PC-9 (cell line): ENCODE measurements around the gene RPTOR. TPM values are rescaled to one million over a fixed set of nuclear protein-coding genes. Genes with fewer than 3 reads are reported as not detected.

Experiments
- BruUV-seq: library from RNA; stranded (reverse); fragments of 400-500 nt; replicated peaks from 2 replicates; lab custom pipeline; 2021; lab: Mats Ljungman, UMichigan
- CTCF ChIA-PET: fragments of 300-600 bp; sonication (Branson Sonifier 250); formaldehyde crosslinking; loops from one replicate; lab custom pipeline; 2022; ENCODE audit warnings: antibody characterized with exemption; lab: Charles Lee
- POLR2A ChIA-PET: fragments of 300-600 bp; sonication (Branson Sonifier 250); formaldehyde crosslinking; loops from one replicate; lab custom pipeline; 2022; ENCODE audit warnings: antibody characterized with exemption; ENCODE audit not compliant: unreplicated experiment; lab: Charles Lee
- DNase-seq, 2 experiments: peaks; one replicate each; pipeline versions ENCODE4 v3.0.0 to v3.0.0-alpha.2; 2015 to 2022; ENCODE audit warnings: mixed read lengths in 1 of 2
- H2AFZ ChIP-seq: fragments of 200-600 bp; sonication (generic); 2 replicates; pipeline ENCODE4 v1.8.1; 2017; ENCODE audit warnings: antibody characterized with exemption
- H3F3A ChIP-seq: fragments of 200-600 bp; sonication (generic); 2 replicates; pipeline ENCODE4 v1.8.1; 2017; ENCODE audit warnings: antibody characterized with exemption, mild to moderate bottlenecking, low read depth; ENCODE audit not compliant: insufficient read depth
- H3K27ac ChIP-seq: fragments of 200-600 bp; sonication (generic); 2 replicates; pipeline ENCODE4 v1.6.1; 2016; ENCODE audit warnings: mixed run types
- H3K27me3 ChIP-seq: fragments of 200-600 bp; sonication (generic); 2 replicates; pipeline ENCODE4 v1.6.1; 2016; ENCODE audit warnings: low read depth, mixed run types; ENCODE audit not compliant: insufficient read depth
- H3K36me3 ChIP-seq: fragments of 200-600 bp; sonication (generic); 2 replicates; pipeline ENCODE4 v1.6.1; 2016; ENCODE audit warnings: low read depth, mixed run types
- H3K4me1 ChIP-seq: fragments of 200-600 bp; sonication (generic); replicated peaks from 2 replicates; pipeline ENCODE4 v1.6.1; 2016; ENCODE audit warnings: mixed run types; ENCODE audit not compliant: insufficient read depth
- H3K4me2 ChIP-seq: fragments of 200-600 bp; sonication (generic); 2 replicates; pipeline ENCODE4 v1.6.1; 2017; ENCODE audit warnings: mixed run types
- H3K4me3 ChIP-seq: fragments of 200-600 bp; sonication (generic); 2 replicates; pipeline ENCODE4 v1.6.1; 2016; ENCODE audit warnings: mixed run types
- H3K79me2 ChIP-seq: fragments of 200-600 bp; sonication (generic); 2 replicates; pipeline ENCODE4 v1.6.1; 2017; ENCODE audit warnings: low read depth, mixed run types
- H3K9me2 ChIP-seq: fragments of 200-600 bp; sonication (generic); 2 replicates; pipeline ENCODE4 v1.8.1; 2017; ENCODE audit warnings: mild to moderate bottlenecking; ENCODE audit not compliant: insufficient read depth
- H3K9me3 ChIP-seq: fragments of 200-600 bp; sonication (generic); 2 replicates; pipeline ENCODE4 v1.8.1; 2016; ENCODE audit warnings: low read depth; ENCODE audit not compliant: insufficient read depth
- H4K20me1 ChIP-seq: fragments of 200-600 bp; sonication (generic); 2 replicates; pipeline ENCODE4 v1.8.1; 2017; ENCODE audit not compliant: insufficient read depth
- EZH2 ChIP-seq: fragments of 200-600 bp; sonication (generic); IDR thresholded peaks from 2 replicates; pipeline ENCODE4 v1.8.0; 2017; ENCODE audit warnings: antibody characterized with exemption, low read depth
- intact Hi-C: fragments of 100-400 bp; cut with micrococcal nuclease; formaldehyde crosslinking; loops from one replicate; pipeline ENCODE4 v1.10.0; 2022; ENCODE audit not compliant: unreplicated experiment
- total RNA-seq: library from RNA; stranded (reverse); gene quantifications from 2 replicates; pipeline ENCODE4 v1.2.3, GENCODE V29; 2021
- TF ChIP-seq, protein P1 (sequence below): fragments of 200-600 bp; sonication (generic); conservative IDR thresholded peaks from 2 replicates; pipeline ENCODE4 v1.6.1; 2017; ENCODE audit warnings: mixed run types, antibody characterized with exemption, mild to moderate bottlenecking, moderate library complexity

RPTOR gene
- total RNA-seq, 1 experiment from 2014 or later, result 50.8 TPM

DNA sequence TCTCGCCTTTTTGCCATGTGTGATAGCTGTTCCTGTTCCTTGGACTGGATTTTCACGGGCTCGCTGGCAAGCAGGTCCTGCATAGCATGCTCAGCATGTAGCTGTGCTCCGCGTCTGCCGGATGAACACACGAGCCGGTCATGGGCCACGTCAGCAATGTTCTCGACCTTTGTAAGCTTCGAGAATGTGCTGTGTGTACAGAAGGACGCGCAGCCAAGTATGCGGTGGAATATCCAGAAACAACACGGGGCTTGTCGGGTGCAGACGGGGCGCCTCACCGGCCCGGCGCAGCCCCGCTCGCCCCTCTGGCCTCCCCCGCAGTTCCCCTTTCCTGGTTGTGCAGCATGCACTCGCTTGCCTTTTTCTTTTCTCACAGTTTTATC lies 42.2 kb downstream of the RPTOR start:
- no TSS peak for BruUV-seq
- H3K36me3 ChIP-seq, result no peaks in the 10 kb centered on the region
- H3K4me1 ChIP-seq, result no peaks in the 10 kb centered on the region
- H3F3A ChIP-seq, result no peaks in the 10 kb centered on the region
- intact Hi-C loops, result no loop called here
- H3K27me3 ChIP-seq, result no peaks in the 10 kb centered on the region
- ChIA-PET CTCF (no interaction called here), POLR2A (no interaction called here)
- peaks cover 24% of the 10 kb centered on the region for H4K20me1 ChIP-seq
- H3K9me3 ChIP-seq, result no peaks in the 10 kb centered on the region
- TF ChIP-seq EZH2, result no peak
- TF ChIP-seq, protein P1, sequence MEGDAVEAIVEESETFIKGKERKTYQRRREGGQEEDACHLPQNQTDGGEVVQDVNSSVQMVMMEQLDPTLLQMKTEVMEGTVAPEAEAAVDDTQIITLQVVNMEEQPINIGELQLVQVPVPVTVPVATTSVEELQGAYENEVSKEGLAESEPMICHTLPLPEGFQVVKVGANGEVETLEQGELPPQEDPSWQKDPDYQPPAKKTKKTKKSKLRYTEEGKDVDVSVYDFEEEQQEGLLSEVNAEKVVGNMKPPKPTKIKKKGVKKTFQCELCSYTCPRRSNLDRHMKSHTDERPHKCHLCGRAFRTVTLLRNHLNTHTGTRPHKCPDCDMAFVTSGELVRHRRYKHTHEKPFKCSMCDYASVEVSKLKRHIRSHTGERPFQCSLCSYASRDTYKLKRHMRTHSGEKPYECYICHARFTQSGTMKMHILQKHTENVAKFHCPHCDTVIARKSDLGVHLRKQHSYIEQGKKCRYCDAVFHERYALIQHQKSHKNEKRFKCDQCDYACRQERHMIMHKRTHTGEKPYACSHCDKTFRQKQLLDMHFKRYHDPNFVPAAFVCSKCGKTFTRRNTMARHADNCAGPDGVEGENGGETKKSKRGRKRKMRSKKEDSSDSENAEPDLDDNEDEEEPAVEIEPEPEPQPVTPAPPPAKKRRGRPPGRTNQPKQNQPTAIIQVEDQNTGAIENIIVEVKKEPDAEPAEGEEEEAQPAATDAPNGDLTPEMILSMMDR, result no peak
- no peak overlapping the region for H3K4me3 ChIP-seq
- H3K4me2 ChIP-seq, result no peak overlapping the region
- H3K79me2 ChIP-seq, result peaks cover 45% of the 10 kb centered on the region
- DNase-seq, result no peak
- H3K27ac ChIP-seq, result no peak overlapping the region
- H3K9me2 ChIP-seq, result no peaks in the 10 kb centered on the region
- no peak overlapping the region for H2AFZ ChIP-seq

DNA sequence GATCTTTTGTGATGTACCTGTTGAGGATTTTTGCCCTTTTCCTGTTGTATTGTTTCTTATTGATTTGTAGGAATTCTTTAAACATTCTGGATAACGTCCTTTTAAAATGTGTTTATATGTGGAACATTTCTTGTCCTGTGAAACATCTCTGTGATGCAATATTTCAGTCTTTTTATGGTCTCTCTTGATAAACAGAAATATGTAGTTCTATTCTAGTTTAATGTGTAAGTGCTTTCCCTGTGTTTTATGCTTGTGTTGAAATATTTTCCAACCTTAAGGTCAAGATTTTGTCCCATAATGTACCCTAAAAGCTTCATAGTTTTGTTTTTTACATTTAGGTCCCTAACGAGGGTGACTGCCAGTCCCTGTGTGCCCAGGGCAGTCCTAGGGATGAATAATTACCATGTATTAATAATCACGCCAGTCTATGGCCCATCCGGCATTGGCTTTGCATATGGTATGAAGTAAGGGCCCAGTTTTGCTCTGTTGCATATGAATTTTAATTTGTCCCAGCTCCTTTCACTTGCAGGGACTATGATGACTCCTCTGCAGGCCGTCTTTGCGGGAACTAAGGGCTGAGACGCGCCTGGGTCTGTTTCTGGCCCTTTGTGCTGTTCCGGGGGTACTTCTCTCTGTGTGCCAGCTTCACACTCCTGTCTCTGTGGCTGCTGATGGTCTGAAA lies 44.2 kb downstream of the RPTOR start:
- DNase-seq, result no peak
- Histone ChIP-seq H3K27ac (no peak overlapping the region), H3K4me3 (no peak overlapping the region), H3K4me1 (no peaks in the 10 kb centered on the region), H3K27me3 (no peaks in the 10 kb centered on the region), H3K9me3 (no peaks in the 10 kb centered on the region), H2AFZ (no peak overlapping the region), H3F3A (no peaks in the 10 kb centered on the region), H3K4me2 (no peak overlapping the region), H3K36me3 (no peaks in the 10 kb centered on the region), H3K9me2 (no peaks in the 10 kb centered on the region), H3K79me2 (peaks cover 53% of the 10 kb centered on the region), H4K20me1 (peaks cover 17% of the 10 kb centered on the region)
- TF ChIP-seq, protein P1, result no peak
- no peak for TF ChIP-seq EZH2
- POLR2A ChIA-PET, result no interaction called here
- intact Hi-C loops, result no loop called here
- BruUV-seq, result no TSS peak
- CTCF ChIA-PET, result no interaction called here

GRCh38 chr17:80591788-80592187 lies 47.1 kb downstream of the RPTOR start:
- H3K4me1 ChIP-seq, result no peaks in the 10 kb centered on the region
- no peaks in the 10 kb centered on the region for H3F3A ChIP-seq
- H3K9me3 ChIP-seq, result no peaks in the 10 kb centered on the region
- H3K4me3 ChIP-seq, result no peak overlapping the region
- POLR2A ChIA-PET, result interaction anchor here (0.5 to 0.6 kb wide), 2 partner anchors 37 to 1412 kb away, joined by 3 to 4 read pairs; no protein-coding TSS in a partner anchor
- H3K4me2 ChIP-seq, result no peak overlapping the region
- TF ChIP-seq EZH2, result no peak
- TF ChIP-seq, protein P1, result no peak
- BruUV-seq, result no TSS peak
- no peak for DNase-seq
- peaks cover 71% of the 10 kb centered on the region for H3K79me2 ChIP-seq
- no peak overlapping the region for H3K27ac ChIP-seq
- CTCF ChIA-PET, result no interaction called here
- H3K27me3 ChIP-seq, result no peaks in the 10 kb centered on the region
- peaks cover 17% of the 10 kb centered on the region for H4K20me1 ChIP-seq
- H3K36me3 ChIP-seq, result no peaks in the 10 kb centered on the region
- no peaks in the 10 kb centered on the region for H3K9me2 ChIP-seq
- intact Hi-C loops, result no loop called here
- H2AFZ ChIP-seq, result no peak overlapping the region
